Stimulated activated CD8-positive, alpha-beta memory T cell treated with anti-CD3 and anti-CD28 coated beads, Interleukin-4, amount 100 ng/mL, for 4 hours (primary cell): ENCODE data around the gene POLR3K.
A peak's percentile ranks its signal among the peaks of the same experiment; 100 is the strongest.

ENCODE experiments used
- DNase-seq, 2 donors: peaks; one replicate each; pipeline ENCODE4 v3.0.0-alpha.2; 2020; ENCODE audit warnings: low read depth in 2 of 2, low spot score in 1 of 2

Gene POLR3K

DNA sequence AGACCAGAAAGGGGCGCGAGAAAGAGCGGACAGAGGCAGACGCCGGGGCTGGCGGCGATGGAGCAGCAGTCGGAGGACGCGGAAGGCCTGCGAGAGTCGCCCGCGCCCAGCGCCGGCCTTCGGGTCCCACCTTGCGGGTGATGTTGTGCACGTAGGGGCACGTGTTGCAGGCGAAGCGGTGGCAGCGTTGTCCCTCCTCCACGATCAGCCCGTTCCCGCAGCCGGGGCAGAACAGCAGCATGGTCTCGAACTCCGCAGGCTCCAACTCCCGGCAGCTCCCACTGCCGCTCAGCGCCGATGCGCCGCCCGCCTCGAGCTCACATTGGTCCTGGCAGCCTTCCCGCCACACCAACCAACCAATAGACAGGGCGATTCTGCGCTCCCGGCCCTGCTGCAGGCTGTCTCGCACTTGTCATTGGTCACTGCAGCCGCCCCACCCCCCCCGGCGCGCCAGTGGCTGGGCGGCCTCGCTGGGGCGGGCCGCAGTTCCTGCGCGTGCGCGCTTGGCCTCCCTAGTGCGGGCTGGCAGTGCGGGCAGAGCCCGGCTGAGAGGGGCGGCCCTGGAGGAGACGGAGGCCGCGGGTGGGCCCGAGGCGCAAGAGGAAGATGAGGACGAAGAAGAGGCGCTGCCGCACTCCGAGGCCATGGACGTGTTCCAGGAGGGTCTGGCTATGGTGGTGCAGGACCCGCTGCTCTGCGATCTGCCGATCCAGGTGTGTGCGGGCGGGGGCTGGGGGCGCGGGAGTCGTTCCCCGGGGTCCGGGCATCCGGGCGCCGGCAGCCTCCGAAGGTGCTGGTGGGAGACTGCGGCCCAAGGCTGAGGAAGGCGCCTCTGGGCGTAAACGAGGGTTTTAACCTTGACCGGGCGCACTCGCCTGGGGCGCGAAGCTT, at the start of gene POLR3K, which contains the start of gene SNRNP25:
POLR3K (minus strand) TSS at position 263 of the 891 bp plus-strand sequence; CDS start at position 241, 22 bp downstream.
SNRNP25 (plus strand) TSS at position 483 of the 891 bp plus-strand sequence; CDS start at position 672, 189 bp downstream.
- DNase-seq, result peak; percentile 93 to 94

DNA sequence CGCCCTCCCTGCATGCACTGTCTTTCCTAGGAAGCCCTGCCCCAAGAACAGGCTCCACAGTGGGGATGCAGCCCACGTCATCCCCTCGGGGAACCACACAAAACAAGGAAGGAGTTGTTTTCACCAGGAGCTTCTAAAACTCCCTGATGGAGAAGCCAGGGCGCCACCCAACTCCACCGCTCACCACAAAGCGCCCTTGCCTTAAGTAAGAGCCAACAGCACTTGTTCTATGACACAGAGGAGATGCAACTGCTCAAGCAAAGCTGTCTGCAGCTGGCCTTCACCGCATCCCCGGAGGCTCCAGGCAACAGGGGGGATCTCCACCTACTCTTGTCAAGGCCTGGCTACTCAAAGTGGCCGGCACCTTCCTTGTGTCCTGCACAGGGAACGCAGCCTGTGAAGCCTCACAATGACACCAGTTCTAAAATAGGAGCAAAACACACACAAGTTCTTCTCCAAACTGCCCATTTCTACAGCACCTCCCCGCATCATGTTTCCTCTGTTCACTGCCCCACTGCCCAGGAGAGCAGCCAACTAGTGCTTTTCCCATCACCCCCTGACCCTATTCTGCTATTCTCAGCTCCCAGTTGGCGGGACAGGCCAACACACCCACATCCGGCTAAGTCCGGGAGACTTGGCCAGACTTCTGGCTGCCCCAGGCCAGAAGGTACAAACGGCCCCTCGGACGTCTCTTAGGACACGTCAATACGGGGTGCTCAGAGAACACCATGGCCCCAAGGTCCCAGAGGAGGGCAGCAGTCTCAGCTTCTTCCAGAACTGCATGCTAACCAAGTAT, 48.9 kb upstream of the POLR3K start:
- DNase-seq, result no peak

DNA sequence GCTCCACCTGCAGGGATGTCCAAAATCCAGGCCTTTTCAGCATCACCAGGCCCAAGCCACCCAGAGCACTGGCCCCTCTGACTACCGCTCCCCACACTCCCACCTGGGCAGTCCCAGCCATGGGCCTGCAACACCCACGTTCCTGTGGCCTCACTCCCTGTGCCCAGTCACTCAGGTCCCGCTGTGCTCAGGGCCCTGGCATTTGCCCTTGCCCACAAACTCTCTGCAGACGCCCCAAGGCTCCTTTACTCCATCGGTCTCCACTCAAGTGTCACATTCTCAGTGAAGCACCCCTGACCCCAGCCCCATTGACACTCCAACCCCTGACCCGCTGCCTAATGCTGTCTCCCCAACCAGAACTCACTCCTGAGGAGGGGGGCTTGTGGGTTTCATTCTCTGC, 48.2 kb upstream of the POLR3K start:
- DNase-seq, result no peak

DNA sequence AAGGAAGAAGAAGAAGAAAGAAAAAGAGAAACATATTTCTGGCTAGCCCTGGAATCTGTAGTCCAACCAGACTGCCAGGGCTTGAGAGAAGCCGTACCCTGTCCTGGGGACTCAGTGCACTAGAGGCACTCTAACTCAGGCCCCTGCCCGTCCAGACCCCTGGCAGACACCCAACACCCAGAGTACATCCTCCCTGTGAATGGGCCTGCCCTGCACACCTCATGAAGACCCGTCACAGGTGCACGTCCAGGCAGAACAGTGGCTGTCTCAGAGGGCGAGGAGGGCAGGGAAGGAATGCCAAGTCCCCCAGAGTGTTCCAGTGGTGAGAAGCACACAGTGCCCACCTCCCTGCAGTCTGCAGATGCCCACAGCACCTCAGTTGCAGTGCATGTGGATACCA, 47.6 kb upstream of the POLR3K start:
- DNase-seq, result no peak

DNA sequence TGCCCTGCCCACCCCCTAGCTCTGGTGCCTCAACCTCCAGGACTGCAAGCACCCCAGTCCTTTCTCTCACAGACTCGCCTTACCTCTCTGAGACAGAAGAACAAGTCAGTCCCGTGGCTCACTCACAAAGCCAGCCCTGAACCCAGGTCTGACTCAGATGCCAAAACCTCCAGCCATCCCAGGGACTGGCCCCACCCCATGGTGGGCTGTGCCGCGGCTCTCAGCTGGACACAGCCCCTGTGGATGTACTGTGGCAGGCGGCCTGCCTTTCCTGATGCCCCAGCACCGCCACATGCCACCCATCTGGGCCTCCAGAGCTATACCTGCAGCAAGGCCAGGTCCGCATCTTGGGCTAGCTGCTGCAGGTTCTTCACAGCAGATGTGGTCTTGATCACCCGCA, 44.4 kb upstream of the POLR3K start:
- DNase-seq, result no peak

DNA sequence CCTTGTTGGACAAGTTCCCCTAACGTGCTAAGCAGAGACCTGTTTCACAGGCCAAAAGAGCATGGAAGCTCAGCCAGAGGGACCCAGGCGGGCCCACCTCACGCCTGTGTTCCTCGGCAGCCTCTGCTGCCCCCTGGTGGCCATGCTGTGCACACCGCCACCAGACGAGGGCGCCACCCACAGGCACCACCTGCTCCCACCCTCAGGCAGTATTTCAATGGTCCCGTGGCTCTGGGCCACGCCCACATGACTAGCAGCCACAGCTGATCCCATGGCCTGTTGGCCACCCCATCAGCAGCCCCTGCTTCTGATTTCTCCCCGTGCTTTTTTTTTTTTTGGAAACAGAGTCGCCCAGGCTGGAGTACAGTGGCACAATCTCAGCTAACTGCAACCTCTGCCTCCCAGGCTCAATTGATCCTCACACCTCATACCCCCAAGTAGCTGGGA, 43.5 kb upstream of the POLR3K start:
- peak; percentile 75 to 78 for DNase-seq

DNA sequence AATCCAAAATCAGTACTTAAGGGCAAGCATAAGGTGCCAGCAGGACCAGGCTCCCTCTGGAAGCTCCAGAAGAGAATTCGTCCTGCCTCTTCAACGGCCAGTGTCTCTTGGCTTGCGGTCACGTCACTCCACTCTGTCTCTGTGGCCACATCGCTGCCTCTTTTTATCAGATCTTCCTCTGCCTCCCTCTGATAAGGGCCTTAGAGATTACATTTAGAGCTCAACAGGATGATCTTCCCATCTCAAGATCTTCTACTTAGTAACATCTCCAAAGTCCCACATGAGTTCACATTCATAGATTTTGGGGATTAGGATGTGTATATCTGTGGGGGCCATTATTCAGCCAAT, 41.5 kb upstream of the POLR3K start:
- DNase-seq, result no peak

DNA sequence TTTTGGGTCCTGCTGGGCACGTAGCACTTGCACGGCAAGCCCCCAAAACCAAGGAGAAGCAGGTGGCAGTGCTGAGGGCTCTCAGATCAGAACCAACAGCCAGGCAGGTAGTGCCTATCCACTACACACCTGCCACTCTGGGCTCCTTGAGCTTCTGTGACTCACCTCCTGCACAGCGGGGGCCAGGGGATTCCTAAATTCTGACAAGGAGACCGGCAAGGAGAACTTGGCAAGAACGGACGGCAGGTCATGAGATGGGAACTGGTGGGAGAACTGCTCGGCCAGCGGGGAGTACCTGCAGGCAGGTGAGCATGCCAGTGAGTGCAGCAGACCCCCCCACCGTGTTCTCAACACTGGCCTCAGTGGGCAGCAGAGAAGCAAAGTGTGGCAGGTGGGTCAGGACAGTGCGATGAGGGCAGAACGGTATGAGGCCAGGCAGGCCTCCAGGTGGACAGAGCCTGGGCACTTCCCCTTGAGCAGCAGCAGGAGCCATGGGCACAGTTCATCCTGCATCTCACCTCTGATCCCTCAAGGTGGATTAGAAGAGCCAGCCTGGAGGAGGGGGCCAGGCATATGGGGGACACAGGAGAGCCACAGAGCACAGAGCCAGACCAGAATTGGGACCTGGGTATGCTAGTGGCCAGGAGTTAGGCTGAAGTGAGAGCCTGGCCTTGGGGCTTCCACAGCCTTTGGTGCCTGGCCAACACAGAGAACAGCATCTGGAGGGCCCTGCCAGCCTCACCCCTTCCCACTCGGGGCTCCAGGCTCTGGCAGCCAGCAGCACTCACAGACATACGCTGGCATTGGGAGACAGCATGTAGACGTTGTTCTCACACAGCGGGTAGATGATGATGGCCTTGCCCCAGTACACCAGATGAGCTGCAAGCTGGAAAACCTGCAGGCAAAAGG, 39.3 kb upstream of the POLR3K start:
- DNase-seq, result no peak

DNA sequence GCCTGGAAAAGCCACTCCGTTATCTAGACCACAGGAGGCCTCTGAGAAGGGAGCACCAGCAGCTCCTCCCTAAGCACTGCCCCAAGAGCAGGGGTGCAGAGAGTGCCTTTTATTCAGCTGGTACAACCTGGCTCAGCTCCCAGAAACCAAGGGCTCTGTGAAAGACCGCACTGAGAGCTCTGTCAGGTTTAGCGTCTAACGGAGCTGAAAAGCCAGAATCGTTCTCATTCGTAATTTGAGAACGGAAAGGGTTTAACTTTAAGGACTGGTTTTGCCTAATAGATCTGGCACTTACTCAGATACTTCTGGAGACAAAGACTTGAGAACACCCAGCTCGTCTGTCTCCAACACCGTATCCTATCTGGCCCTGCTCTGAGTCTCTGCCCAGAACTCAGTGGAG, 38.1 kb upstream of the POLR3K start:
- no peak for DNase-seq

DNA sequence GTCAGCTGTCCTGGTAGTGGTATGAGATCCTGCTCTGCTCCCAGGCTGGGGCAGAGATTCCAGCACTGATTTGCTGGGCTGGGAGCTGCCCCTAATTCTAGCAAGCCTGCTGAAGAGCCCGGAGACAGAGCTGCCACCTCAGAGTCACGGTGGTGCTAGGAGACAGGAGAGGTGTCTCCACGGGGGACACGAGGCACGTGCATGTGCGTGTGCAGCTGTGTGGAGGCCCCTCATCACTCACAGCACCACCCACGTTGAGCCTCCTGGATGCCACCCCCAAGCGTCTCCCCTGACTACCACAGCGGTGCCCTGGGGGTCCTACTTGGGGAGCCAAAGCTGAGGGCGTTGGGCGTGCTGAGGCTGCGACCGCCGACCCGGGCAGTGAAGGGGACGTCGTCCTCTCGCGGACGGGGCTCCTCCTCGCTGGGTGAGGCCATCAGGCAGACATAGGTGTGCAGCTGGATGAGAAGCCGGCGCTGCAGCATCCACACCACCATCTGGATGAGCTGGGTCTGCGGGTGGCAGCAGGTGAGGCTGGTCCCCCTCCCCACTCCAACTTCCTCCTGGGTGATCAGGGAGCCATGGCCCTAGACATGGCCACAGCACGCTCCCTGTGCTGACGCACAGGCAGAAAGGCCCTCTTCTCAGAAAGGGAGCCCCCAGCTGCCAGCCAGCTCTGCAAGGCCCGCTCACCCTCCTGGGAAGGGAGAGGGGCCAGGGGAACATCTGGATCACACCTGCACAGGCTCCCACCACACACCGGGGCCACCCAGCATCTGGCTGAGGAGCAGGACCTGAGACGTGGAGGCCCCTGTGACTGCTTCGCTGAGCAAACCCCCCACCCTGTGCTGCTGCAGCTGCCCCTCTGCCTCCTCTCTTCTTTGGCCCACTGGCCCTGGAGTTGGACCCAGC, 36.2 kb upstream of the POLR3K start:
- DNase-seq, result no peak

DNA sequence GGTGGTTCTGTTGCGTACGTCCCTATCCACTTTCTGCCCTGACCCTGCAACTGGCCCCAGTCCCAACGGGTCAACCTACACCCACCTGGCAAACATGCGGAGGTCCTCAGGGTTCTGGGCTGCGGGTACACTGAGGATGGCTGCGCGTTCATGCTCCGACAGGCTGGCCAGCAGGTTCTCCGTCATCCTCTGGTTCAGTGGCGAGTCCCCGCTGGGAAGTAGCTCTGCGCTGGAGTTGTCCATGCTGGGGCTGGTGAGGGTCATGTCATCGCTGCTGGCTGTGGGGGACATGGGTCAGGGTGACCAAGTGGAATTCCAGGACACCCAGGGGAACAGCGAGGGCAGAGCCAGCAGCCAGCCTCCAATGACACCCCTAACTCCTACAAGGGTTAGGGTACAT, 35.2 kb upstream of the POLR3K start:
- no peak for DNase-seq

DNA sequence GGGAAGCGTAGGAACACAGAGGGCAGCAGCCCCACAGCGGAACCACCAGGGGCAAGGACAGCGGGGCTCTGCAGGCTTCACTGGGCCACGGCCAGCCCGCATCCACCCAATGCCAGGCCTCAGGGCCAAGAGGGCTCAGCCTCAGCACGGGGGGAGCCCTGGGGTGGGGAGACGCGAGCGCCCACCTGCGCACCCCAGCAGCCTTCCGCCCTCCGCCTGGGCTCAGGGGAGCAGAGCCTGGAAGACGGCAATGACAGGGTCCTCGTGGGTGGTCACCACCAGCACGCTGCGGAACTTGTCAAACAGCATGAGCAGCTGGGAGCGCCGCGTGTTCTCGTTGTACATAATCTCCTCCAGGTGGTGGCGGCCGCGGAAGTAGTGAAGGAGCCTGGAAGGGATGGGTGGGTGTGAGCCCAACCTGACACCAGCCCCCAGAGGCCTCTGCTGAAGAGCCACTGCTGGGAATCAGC, 33.1 kb upstream of the POLR3K start:
- DNase-seq, result no peak

DNA sequence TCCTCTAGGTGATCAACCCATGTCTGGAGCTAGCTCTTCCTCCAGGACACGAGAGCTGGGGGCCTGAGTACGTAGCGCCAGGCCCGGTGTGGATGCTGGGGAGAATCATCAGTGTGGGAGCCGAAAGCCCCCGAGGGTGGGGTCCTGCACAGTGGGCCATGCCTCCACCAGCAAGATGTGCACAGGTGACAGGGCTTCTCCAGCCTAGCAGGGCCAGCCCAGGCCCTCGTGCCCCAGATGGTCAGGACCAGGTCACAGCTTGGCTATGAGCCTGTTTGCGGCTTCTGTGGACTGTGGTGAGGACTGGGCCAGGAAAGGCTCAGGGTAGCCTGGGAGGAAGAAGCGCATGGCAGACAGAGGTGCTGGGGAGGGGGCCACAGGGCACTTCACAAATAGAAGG, 32.5 kb upstream of the POLR3K start:
- DNase-seq, result no peak

DNA sequence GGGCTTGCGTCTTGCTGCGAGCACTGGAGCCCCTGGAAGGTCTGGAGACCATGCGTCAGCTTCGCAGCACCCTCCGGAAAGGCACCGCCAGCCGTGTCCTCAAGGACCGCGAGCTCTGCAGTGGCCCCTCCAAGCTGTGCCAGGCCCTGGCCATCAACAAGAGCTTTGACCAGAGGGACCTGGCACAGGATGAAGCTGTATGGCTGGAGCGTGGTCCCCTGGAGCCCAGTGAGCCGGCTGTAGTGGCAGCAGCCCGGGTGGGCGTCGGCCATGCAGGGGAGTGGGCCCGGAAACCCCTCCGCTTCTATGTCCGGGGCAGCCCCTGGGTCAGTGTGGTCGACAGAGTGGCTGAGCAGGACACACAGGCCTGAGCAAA, 32.0 kb upstream of the POLR3K start:
- DNase-seq, result no peak

DNA sequence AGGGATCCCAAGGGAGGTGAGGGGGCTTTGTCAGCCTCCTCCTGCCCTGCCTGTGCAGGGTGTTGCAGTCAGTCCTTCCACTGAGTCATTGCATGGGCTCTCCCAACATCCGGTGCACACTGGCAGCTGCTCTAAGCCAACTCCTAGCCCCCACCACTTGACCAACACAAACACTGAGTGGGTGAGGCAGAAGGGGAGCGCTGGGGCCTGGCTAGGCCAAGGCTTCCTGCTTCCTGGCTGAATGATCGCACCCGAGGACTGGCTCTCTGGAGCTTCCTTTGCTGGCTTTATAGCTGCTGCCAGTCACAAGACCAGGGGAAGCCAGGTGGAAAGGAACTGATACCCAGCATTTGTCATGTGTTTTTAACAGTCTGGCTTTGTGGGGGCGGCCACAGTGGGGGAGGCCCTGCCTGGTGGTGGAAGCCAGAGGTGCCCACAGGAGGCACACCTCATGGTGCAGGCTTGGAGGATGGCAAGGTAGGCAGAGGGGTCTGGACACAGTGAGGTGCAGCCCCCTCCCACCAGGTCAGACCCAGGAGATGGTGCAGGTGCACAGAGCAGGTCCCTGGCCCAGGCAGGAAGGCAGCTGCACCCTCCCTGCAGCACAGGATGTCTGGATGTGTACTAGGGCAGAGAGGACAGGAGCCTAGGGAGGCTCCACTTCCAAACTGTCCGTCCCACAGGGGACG, 31.5 kb upstream of the POLR3K start:
- DNase-seq, result peak; percentile 21 to 55

DNA sequence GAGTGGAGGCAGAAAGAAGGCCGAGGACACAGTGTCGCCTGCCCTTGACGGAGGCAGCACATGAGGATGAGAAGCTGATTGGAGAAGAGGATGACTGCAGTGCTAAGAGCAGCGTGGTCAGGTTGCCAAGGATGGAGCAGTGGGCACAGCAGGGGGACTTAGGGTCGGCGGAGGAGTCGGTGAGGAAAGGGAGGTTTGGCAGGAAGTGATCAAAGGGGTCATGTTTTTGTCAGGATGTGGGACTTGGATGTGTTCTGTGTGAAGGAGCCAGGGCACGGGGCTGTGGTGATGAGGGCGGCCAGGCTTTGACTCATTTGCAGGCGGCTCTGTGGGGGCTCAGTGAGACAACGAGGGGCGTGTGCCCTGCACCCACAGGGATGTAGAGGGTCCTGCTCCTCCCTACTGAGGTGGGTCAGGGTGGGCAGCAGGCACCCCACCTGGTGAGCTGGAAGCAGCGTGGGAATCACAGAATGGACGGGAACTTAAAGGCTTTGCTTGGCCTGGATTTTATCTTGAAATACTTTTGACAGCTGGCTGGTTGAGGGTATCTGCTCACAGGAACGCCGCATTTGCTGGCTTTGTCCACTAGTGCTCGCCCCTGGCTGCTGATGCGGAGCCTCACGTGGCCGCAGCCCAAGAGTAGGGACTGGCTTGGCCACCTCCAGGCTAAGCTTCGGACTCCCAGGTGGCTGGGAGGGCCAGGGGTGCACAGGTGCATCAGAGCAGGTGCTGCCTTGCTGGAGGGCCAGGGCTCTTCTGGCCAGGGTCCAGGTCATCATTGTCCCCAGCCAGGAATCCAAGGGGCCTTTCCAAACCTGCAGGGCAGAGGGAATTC, 30.6 kb upstream of the POLR3K start:
- DNase-seq, result no peak

DNA sequence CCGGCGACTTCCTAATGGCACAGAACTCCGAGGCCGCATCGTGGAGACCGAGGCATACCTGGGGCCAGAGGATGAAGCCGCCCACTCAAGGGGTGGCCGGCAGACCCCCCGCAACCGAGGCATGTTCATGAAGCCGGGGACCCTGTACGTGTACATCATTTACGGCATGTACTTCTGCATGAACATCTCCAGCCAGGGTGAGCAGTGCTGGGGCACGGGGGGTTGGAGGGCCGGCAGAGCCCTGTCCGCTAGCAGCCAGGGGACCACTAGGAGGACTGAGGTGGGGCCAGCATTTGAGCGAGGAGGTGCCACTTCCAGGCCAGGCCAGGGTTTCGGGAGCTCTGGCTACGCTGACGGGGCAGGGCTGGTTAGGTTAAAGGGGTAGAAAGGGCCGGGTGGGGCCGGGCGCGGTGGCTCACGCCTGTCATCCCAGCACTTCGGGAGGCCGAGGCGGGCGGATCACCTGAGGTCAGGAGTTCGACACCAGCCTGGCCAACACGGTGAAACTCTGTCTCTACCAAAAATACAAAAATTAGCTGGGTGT, 29.7 kb upstream of the POLR3K start:
- DNase-seq, result no peak
